ENCODE results near the gene PTDSS2. TPM values are rescaled to one million over a fixed set of nuclear protein-coding genes. Genes with fewer than 3 reads are reported as not detected.
A peak's percentile ranks its signal among the peaks of the same experiment; 100 is the strongest.

Gene PTDSS2
- total and polyA plus RNA-seq, 7 donors = 11.8 to 26.0 (median 19.6) TPM

DNA sequence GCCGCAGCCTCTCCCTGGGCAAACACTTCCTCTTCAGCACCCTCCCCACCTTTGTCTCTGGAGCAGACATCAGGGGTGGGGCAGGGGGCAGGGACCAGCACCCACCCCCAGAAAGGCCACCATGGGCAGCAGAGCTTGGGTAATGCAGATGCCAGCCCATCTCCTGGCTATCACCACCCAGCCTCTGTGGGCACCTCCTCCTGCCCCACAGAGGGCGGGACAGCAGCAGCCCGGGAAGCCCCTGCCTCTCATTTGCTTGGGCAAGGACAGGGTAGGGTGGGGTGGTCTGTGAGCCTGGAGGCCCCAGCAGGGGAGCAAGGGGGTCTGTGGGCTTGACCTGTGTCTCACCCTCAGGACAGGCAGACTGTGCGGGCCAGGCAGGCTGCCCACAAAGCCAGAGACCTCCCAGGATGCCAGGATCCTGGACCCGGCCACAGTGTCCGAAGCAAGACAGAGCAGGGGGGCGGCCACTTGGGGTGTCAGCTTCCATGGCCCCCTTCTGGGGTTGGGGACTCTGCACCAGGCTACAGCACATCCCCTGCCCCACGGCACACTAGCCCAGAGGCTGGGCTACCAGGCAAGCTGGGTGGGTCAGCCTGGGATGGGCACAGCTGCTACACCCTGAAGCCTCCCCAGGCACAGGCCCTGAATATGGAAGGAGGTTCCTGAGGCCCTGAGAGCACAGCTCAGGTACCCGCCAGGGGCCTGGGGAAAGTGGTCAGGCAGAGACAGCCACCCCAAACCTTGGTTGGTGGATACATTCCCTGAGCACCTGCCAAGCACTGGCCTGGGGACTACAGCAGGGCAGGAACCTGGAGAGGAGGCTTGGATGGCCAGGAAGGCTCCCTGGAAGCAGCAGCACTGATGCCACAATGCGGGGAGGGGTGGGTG, 52.5 kb downstream of the PTDSS2 start:
- WGBS, 3 donors = 69 to 75% (median 74%) methylated on average over 9 to 10 of the region's 10 CpGs
- Histone ChIP-seq H3K27ac (peak overlapping the region; percentile 60), H3K36me3 (ENCODE audit: insufficient read depth in 1 of 2, low read depth in 1 of 2) (peaks cover 6 to 48% of the 10 kb centered on the region in 2 donors), H3K9me3 (no peaks in the 10 kb centered on the region), H3K27me3 (ENCODE audit: insufficient read depth in 3 of 3, low read length in 2 of 3) (no peaks in the 10 kb centered on the region), H3K4me1 (peaks cover 30% of the 10 kb centered on the region), H3K4me3 (peak overlapping the region; percentile 92)
- no peak for ATAC-seq
- intact Hi-C loops (cut with DNase I) = loop anchor here (5.0 to 10.0 kb wide), 4 partner anchors 35 to 298 kb away; partner anchors contain the start of genes BET1L (in 1 of the 2), PSMD13 (in 1 of the 2), PTDSS2 (in 1 of the 2) and RIC8A (in 1 of the 2)
- TF ChIP-seq, protein P1, sequence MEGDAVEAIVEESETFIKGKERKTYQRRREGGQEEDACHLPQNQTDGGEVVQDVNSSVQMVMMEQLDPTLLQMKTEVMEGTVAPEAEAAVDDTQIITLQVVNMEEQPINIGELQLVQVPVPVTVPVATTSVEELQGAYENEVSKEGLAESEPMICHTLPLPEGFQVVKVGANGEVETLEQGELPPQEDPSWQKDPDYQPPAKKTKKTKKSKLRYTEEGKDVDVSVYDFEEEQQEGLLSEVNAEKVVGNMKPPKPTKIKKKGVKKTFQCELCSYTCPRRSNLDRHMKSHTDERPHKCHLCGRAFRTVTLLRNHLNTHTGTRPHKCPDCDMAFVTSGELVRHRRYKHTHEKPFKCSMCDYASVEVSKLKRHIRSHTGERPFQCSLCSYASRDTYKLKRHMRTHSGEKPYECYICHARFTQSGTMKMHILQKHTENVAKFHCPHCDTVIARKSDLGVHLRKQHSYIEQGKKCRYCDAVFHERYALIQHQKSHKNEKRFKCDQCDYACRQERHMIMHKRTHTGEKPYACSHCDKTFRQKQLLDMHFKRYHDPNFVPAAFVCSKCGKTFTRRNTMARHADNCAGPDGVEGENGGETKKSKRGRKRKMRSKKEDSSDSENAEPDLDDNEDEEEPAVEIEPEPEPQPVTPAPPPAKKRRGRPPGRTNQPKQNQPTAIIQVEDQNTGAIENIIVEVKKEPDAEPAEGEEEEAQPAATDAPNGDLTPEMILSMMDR (IDR thresholded peaks at IDR 0.05) = no peak
- peak; percentile 21 to 56 for DNase-seq

DNA sequence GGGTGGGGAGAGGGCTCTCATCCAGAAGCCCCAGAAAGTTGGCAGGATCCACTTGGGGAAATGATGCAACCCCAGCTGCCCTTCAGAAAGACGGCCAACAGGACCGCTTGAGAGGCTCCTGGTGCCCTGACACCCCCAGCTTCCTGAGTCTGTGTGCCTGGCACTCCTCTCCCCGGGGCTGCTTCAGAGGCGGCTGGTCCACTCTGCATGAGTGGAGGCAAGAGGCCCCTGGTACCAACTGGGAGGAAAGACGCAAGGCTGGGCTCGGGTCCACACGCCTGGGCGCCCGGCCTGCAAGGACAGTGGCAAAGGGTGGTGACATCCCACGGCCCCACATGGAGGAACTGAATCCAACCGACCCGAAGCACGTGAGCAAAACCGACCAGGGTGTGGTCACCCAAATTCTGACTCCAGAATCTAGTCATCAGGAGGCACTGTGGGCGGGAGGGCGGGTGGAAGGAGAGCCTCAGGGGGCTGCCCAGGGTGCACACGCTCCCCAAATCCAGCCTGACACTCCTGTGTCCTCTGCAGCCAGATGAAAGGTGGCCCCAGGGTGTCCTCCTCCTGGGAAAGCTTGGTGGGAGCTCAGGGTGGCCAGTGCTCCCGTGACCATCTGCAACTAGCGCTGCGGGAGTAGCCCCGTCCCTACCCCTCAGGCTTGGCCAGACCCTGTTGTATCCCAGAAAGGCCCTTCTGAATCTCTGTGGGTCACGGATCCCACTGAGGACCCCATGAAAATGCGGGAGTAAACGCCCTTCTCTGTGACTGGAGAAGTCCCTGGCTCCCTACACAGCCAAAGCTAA, 53.3 kb downstream of the PTDSS2 start:
- Histone ChIP-seq H3K9me3 (no peaks in the 10 kb centered on the region), H3K27ac (peak overlapping the region; percentile 60), H3K36me3 (ENCODE audit: insufficient read depth in 1 of 2, low read depth in 1 of 2) (peaks cover 6 to 40% of the 10 kb centered on the region in 2 donors), H3K4me1 (peaks cover 30% of the 10 kb centered on the region), H3K4me3 (peak overlapping the region; percentile 92), H3K27me3 (ENCODE audit: insufficient read depth in 3 of 3, low read length in 2 of 3) (no peaks in the 10 kb centered on the region)
- 36 to 50% (median 38%) methylated on average over 23 to 24 of the region's 24 CpGs for WGBS, 3 donors
- TF ChIP-seq, protein P1 (IDR thresholded peaks at IDR 0.05) = no peak
- intact Hi-C loops (cut with DNase I) = loop anchor here (5.0 to 10.0 kb wide), 4 partner anchors 36 to 299 kb away; partner anchors contain the start of genes BET1L (in 1 of the 2), PSMD13 (in 1 of the 2), PTDSS2 (in 1 of the 2) and RIC8A (in 1 of the 2)
- DNase-seq = peak; percentile 76 to 77
- ATAC-seq = no peak

DNA sequence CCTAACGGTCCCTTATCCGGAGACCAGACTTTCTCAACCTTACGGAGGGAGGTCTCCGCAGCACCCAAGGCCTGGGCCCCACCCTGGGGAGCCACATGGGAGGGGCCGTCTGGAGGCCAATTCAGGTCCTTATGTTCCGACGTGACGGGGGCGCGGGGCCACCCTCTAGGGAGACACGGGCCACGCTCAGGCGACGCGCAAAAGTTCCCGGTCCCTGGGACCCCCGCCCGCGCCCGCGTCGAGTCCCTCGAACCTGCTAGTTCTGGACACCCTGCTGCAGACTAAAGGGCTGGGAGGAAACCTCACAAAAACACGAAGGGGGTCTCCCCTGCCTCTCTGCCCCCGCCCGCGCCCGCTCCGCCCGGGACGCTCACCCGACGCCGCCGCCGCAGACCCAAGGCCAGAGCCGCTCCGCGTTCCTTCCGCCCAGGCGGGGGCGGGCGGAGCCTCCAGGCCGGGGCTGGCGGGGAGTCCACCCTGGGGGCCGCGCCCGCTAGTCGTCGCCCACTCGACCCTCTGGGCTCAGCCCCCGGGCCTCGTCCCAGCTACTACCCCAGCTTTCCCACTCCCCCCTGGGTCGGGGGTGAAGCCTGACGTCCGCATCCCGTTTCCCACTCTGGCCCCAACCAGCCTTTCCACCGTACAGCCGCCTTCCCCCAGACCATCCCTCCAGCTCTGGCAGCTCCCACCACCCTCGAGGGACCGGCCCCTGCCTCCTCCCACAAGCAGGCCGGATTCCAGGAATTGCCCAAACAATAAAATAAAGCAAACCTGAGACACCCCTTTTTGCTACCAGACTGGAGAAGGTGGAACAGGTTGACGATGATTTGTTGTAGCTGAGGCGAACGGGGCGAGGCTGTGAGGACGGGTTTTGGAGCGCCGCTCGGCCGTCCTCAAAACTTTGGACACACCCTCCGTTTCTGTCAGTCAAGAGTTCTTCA, 54.2 kb downstream of the PTDSS2 start:
- H3K4me1 ChIP-seq = peaks cover 30% of the 10 kb centered on the region
- ATAC-seq = no peak
- H3K36me3 ChIP-seq (ENCODE audit: insufficient read depth in 1 of 2, low read depth in 1 of 2) = peaks cover 6 to 40% of the 10 kb centered on the region in 2 donors
- H3K27ac ChIP-seq = peak overlapping the region; percentile 60
- intact Hi-C loops (cut with DNase I) = loop anchor here (5.0 to 10.0 kb wide), 4 partner anchors 37 to 300 kb away; partner anchors contain the start of genes BET1L (in 1 of the 2), PSMD13 (in 1 of the 2), PTDSS2 (in 1 of the 2) and RIC8A (in 1 of the 2)
- no peaks in the 10 kb centered on the region for H3K27me3 ChIP-seq (ENCODE audit: insufficient read depth in 3 of 3, low read length in 2 of 3)
- TF ChIP-seq, protein P1 (IDR thresholded peaks at IDR 0.05) = no peak
- 15 to 21% (median 20%) methylated on average over 45 to 72 of the region's 72 CpGs for WGBS, 3 donors
- no peaks in the 10 kb centered on the region for H3K9me3 ChIP-seq
- H3K4me3 ChIP-seq = peak overlapping the region; percentile 92
- DNase-seq = peak in 1 of 2 donors; percentile 52

DNA sequence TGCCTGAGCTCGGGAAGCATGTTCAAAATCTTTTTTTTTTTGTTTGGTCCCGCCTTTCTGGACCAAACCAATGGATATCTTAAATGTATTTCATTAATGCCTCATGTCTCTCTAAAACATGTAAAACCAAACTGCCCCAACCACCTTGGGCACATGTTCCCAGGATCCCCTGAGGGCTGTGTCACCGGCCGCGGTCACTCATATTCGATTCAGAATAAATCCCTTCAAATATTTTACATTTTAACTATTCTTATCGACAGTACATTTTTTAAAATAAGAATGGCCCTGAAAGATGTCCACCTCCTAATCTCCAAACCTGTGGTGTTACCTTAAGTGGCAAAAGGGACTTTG, 54.9 kb downstream of the PTDSS2 start:
- ATAC-seq (no peak), DNase-seq (no peak)
- Histone ChIP-seq H3K9me3 (no peaks in the 10 kb centered on the region), H3K27ac (peak overlapping the region; percentile 100), H3K4me3 (peak overlapping the region; percentile 92), H3K27me3 (ENCODE audit: insufficient read depth in 3 of 3, low read length in 2 of 3) (no peaks in the 10 kb centered on the region), H3K4me1 (peaks cover 30% of the 10 kb centered on the region), H3K36me3 (ENCODE audit: insufficient read depth in 1 of 2, low read depth in 1 of 2) (peaks cover 2 to 39% of the 10 kb centered on the region in 2 donors)
- TF ChIP-seq, protein P1 (IDR thresholded peaks at IDR 0.05) = no peak
- WGBS, 3 donors = 62 to 65% (median 64%) methylated on average over 7 of the region's 7 CpGs
- intact Hi-C loops (cut with DNase I) = loop anchor here (5.0 to 10.0 kb wide), 4 partner anchors 38 to 300 kb away; partner anchors contain the start of genes BET1L (in 1 of the 2), PSMD13 (in 1 of the 2), PTDSS2 (in 1 of the 2) and RIC8A (in 1 of the 2)

All from psoas muscle (tissue), 8 donors.